PFSK-1 (cell line): ENCODE data around the gene LYPD6.

Experiments
- FOXP2 ChIP-seq: optimal IDR thresholded peaks from 2 replicates; pipeline ENCODE3; 2011; ENCODE audit warnings: borderline replicate concordance, control low read depth, inconsistent platforms; ENCODE audit not compliant: insufficient read depth; ENCODE audit errors: extremely low read length, extremely low read depth
- POLR2AphosphoS5 ChIP-seq: IDR thresholded peaks from 2 replicates; pipeline ENCODE4 v1.6.1; 2012; ENCODE audit warnings: low read depth, mild to moderate bottlenecking, control low read depth, low read length, moderate library complexity
- REST ChIP-seq, 2 experiments: IDR thresholded peaks; 2 replicates each; pipeline versions ENCODE4 v1.6.1 to v1.8.0; 2011 to 2012; ENCODE audit warnings: low read depth in 2 of 2, low read length in 2 of 2, control low read depth in 1 of 2, inconsistent platforms in 1 of 2, mild to moderate bottlenecking in 1 of 2, moderate library complexity in 1 of 2; ENCODE audit not compliant: insufficient read depth in 1 of 2
- SIN3A ChIP-seq: IDR thresholded peaks from 2 replicates; pipeline ENCODE4 v1.6.1; 2012; ENCODE audit warnings: mild to moderate bottlenecking, low read length, moderate library complexity, borderline replicate concordance; ENCODE audit not compliant: insufficient read depth
- TAF1 ChIP-seq: IDR thresholded peaks from 2 replicates; pipeline ENCODE4 v1.6.1; 2012; ENCODE audit warnings: low read length, control low read depth, borderline replicate concordance; ENCODE audit not compliant: insufficient read depth

GRCh38 chr2:149375801-149376361 lies 45.5 kb downstream of the LYPD6 start:
- no peak for TF ChIP-seq TAF1
- TF ChIP-seq SIN3A: no peak
- TF ChIP-seq POLR2AphosphoS5: no peak
- no peak for TF ChIP-seq REST (IDR thresholded peaks at IDR 0.05; ENCODE audit: insufficient read depth in 1 of 2, low read depth in 2 of 2, low read length in 2 of 2)
- TF ChIP-seq FOXP2: no peak
